ENCODE results near the gene PPP1R18.
A peak's percentile ranks its signal among the peaks of the same experiment; 100 is the strongest.
"Not testable (repeated sequence)": the region's sequence is repeated elsewhere in the genome, so short reads cannot be mapped to it uniquely, and the experiment has no call there.

Gene PPP1R18

GRCh38 chr6:30722280-30723112 is 36.1 kb upstream of the PPP1R18 start:
- peaks cover 14 to 50% (median 42%) of the 10 kb centered on the region in 4 experiments for H3K4me1 ChIP-seq (ENCODE audit: control extremely low read depth in 1 of 4, control insufficient read depth in 4 of 4, insufficient read depth in 4 of 4, low read length in 3 of 4)
- no peaks in the 10 kb centered on the region for H3K27me3 ChIP-seq (replicated peaks in 2 of 5; ENCODE audit: control insufficient read depth in 4 of 5, insufficient read depth in 5 of 5, low read length in 4 of 5)
- H3K36me3 ChIP-seq (ENCODE audit: control insufficient read depth in 4 of 4, insufficient read depth in 4 of 4, low read length in 3 of 4), result peaks cover 8 to 48% (median 37%) of the 10 kb centered on the region in 4 experiments
- peak overlapping the region in 6 of 7 experiments; percentile 68 to 100 (median 84) for H3K4me3 ChIP-seq (ENCODE audit: control insufficient read depth in 1 of 7, extremely low read depth in 1 of 7, insufficient read depth in 4 of 7, low read depth in 2 of 7, low read length in 6 of 7)
- H3K9me3 ChIP-seq (ENCODE audit: control extremely low read depth in 1 of 5, control insufficient read depth in 4 of 5, insufficient read depth in 2 of 5, low read depth in 1 of 5, low read length in 4 of 5), result no peaks in the 10 kb centered on the region
- POLR2A ChIA-PET, result interaction anchor here (1.1 to 5.4 kb wide), 3 partner anchors 35 to 48 kb away, joined by 9 to 56 read pairs (median 13); no protein-coding TSS in a partner anchor
- DNase-seq, result peak; percentile 72 to 87 (median 77)
- peak overlapping the region in 1 of 2 experiments; percentile 81 for H3K27ac ChIP-seq (ENCODE audit: insufficient read depth in 1 of 2, low read depth in 1 of 2, low read length in 2 of 2, poor library complexity in 1 of 2, severe bottlenecking in 2 of 2)
- CTCF ChIA-PET, result interaction anchor here (0.9 to 30.1 kb wide), 26 partner anchors 9 to 368 kb away, joined by 3 to 622 read pairs (median 6); partner anchors contain the start of genes DHX16, FLOT1, MRPS18B and NRM
- 25% methylated on average over 27 of the region's 27 CpGs for WGBS (ENCODE audit: insufficient coverage)

- 21% methylated on average over 9 of the region's 10 CpGs for WGBS (ENCODE audit: insufficient coverage)
- H3K4me1 ChIP-seq (ENCODE audit: control extremely low read depth in 1 of 4, control insufficient read depth in 4 of 4, insufficient read depth in 4 of 4, low read length in 3 of 4), result peaks cover 14 to 50% (median 42%) of the 10 kb centered on the region in 4 experiments
- not testable (repeated sequence) for H3K27me3 ChIP-seq (replicated peaks in 2 of 5; ENCODE audit: control insufficient read depth in 4 of 5, insufficient read depth in 5 of 5, low read length in 4 of 5); H3K9me3 ChIP-seq (ENCODE audit: control extremely low read depth in 1 of 5, control insufficient read depth in 4 of 5, insufficient read depth in 2 of 5, low read depth in 1 of 5, low read length in 4 of 5)
- ChIA-PET POLR2A (interaction anchor here (0.6 to 5.4 kb wide), 7 partner anchors 10 to 106 kb away, joined by 3 to 56 read pairs (median 4); no protein-coding TSS in a partner anchor), CTCF (interaction anchor here (1.1 to 30.1 kb wide), 22 partner anchors 9 to 368 kb away, joined by 3 to 622 read pairs (median 6); partner anchors contain the start of genes DHX16, FLOT1, MRPS18B and NRM)
- peak overlapping the region in 1 of 2 experiments; percentile 81 for H3K27ac ChIP-seq (ENCODE audit: insufficient read depth in 1 of 2, low read depth in 1 of 2, low read length in 2 of 2, poor library complexity in 1 of 2, severe bottlenecking in 2 of 2)
- H3K4me3 ChIP-seq (ENCODE audit: control insufficient read depth in 1 of 7, extremely low read depth in 1 of 7, insufficient read depth in 4 of 7, low read depth in 2 of 7, low read length in 6 of 7), result peak overlapping the region; percentile 52 to 100 (median 77)
- DNase-seq, result peak in 2 of 3 donors; percentile 22 to 42
- H3K36me3 ChIP-seq (ENCODE audit: control insufficient read depth in 4 of 4, insufficient read depth in 4 of 4, low read length in 3 of 4), result peaks cover 8 to 45% (median 35%) of the 10 kb centered on the region in 4 experiments
Observed at GRCh38 chr6:30722025-30722279, 35.5 kb upstream of the PPP1R18 start.

- Histone ChIP-seq H3K36me3 (ENCODE audit: control insufficient read depth in 4 of 4, insufficient read depth in 4 of 4, low read length in 3 of 4) (peaks cover 8 to 44% (median 32%) of the 10 kb centered on the region in 4 experiments), H3K27ac (ENCODE audit: insufficient read depth in 1 of 2, low read depth in 1 of 2, low read length in 2 of 2, poor library complexity in 1 of 2, severe bottlenecking in 2 of 2) (peak overlapping the region; percentile 79 to 93), H3K4me1 (ENCODE audit: control extremely low read depth in 1 of 4, control insufficient read depth in 4 of 4, insufficient read depth in 4 of 4, low read length in 3 of 4) (peaks cover 18 to 55% (median 47%) of the 10 kb centered on the region in 4 experiments), H3K4me3 (ENCODE audit: control insufficient read depth in 1 of 7, extremely low read depth in 1 of 7, insufficient read depth in 4 of 7, low read depth in 2 of 7, low read length in 6 of 7) (peak overlapping the region; percentile 52 to 100 (median 99)), H3K27me3 (replicated peaks in 2 of 5; ENCODE audit: control insufficient read depth in 4 of 5, insufficient read depth in 5 of 5, low read length in 4 of 5) (no peaks in the 10 kb centered on the region), H3K9me3 (ENCODE audit: control extremely low read depth in 1 of 5, control insufficient read depth in 4 of 5, insufficient read depth in 2 of 5, low read depth in 1 of 5, low read length in 4 of 5) (no peaks in the 10 kb centered on the region)
- ChIA-PET POLR2A (interaction anchor here (0.6 to 5.4 kb wide), 9 partner anchors 10 to 165 kb away, joined by 3 to 56 read pairs (median 3); partner anchors contain the start of genes GNL1 and PRR3), CTCF (interaction anchor here (0.9 to 30.1 kb wide), 17 partner anchors 9 to 238 kb away, joined by 3 to 622 read pairs (median 7); partner anchors contain the start of genes DHX16, FLOT1, MRPS18B and NRM)
- 1% methylated on average over 68 of the region's 71 CpGs for WGBS (ENCODE audit: insufficient coverage)
- peak; percentile 91 to 97 (median 95) for DNase-seq
Observed at GRCh38 chr6:30721198-30722024, 35.0 kb upstream of the PPP1R18 start.

GRCh38 chr6:30720738-30721197 is 34.3 kb upstream of the PPP1R18 start:
- H3K27me3 ChIP-seq (replicated peaks in 2 of 5; ENCODE audit: control insufficient read depth in 4 of 5, insufficient read depth in 5 of 5, low read length in 4 of 5), result no peaks in the 10 kb centered on the region
- 0% methylated on average over 29 of the region's 29 CpGs for WGBS (ENCODE audit: insufficient coverage)
- POLR2A ChIA-PET, result interaction anchor here (0.6 to 5.4 kb wide), 7 partner anchors 11 to 189 kb away, joined by 3 to 56 read pairs (median 3); partner anchors contain the start of genes GNL1 and PRR3
- H3K27ac ChIP-seq (ENCODE audit: insufficient read depth in 1 of 2, low read depth in 1 of 2, low read length in 2 of 2, poor library complexity in 1 of 2, severe bottlenecking in 2 of 2), result peak overlapping the region; percentile 79 to 93
- peaks cover 6 to 41% (median 29%) of the 10 kb centered on the region in 4 experiments for H3K36me3 ChIP-seq (ENCODE audit: control insufficient read depth in 4 of 4, insufficient read depth in 4 of 4, low read length in 3 of 4)
- peak overlapping the region; percentile 73 to 100 (median 99) for H3K4me3 ChIP-seq (ENCODE audit: control insufficient read depth in 1 of 7, extremely low read depth in 1 of 7, insufficient read depth in 4 of 7, low read depth in 2 of 7, low read length in 6 of 7)
- peaks cover 19 to 61% (median 48%) of the 10 kb centered on the region in 4 experiments for H3K4me1 ChIP-seq (ENCODE audit: control extremely low read depth in 1 of 4, control insufficient read depth in 4 of 4, insufficient read depth in 4 of 4, low read length in 3 of 4)
- DNase-seq, result peak; percentile 42 to 77 (median 71)
- CTCF ChIA-PET, result interaction anchor here (0.9 to 30.1 kb wide), 9 partner anchors 9 to 238 kb away, joined by 3 to 622 read pairs (median 17); partner anchors contain the start of genes DHX16 and FLOT1
- H3K9me3 ChIP-seq (ENCODE audit: control extremely low read depth in 1 of 5, control insufficient read depth in 4 of 5, insufficient read depth in 2 of 5, low read depth in 1 of 5, low read length in 4 of 5), result no peaks in the 10 kb centered on the region

GRCh38 chr6:30719791-30720737 is 33.6 kb upstream of the PPP1R18 start, which contains the start of gene TUBB:
TSS of gene TUBB (plus strand) at chr6:30720352. CDS start at chr6:30720507, 155 bp downstream.
- H3K4me1 ChIP-seq (ENCODE audit: control extremely low read depth in 1 of 4, control insufficient read depth in 4 of 4, insufficient read depth in 4 of 4, low read length in 3 of 4), result peaks cover 19 to 63% (median 47%) of the 10 kb centered on the region in 4 experiments
- peak within 1 kb of the TSS; percentile 79 to 93 for H3K27ac ChIP-seq (ENCODE audit: insufficient read depth in 1 of 2, low read depth in 1 of 2, low read length in 2 of 2, poor library complexity in 1 of 2, severe bottlenecking in 2 of 2)
- DNase-seq, result peak; percentile 97 to 99 (median 98)
- CTCF ChIA-PET, result interaction anchor here (0.9 to 30.1 kb wide), 4 partner anchors 11 to 105 kb away, joined by 3 to 622 read pairs (median 4); partner anchors contain the start of gene DHX16
- H3K36me3 ChIP-seq (ENCODE audit: control insufficient read depth in 4 of 4, insufficient read depth in 4 of 4, low read length in 3 of 4), result peaks cover 5 to 35% (median 25%) of the 10 kb centered on the region in 4 experiments
- H3K27me3 ChIP-seq (replicated peaks in 2 of 5; ENCODE audit: control insufficient read depth in 4 of 5, insufficient read depth in 5 of 5, low read length in 4 of 5), result no peaks in the 10 kb centered on the region
- H3K9me3 ChIP-seq (ENCODE audit: control extremely low read depth in 1 of 5, control insufficient read depth in 4 of 5, insufficient read depth in 2 of 5, low read depth in 1 of 5, low read length in 4 of 5), result no peaks in the 10 kb centered on the region
- POLR2A ChIA-PET, result interaction anchor here (0.6 to 5.4 kb wide), 7 partner anchors 10 to 188 kb away, joined by 3 to 56 read pairs (median 3); partner anchors contain the start of genes GNL1 and PRR3
- 0% methylated on average over 30 of the region's 38 CpGs for WGBS (ENCODE audit: insufficient coverage)
- peak within 1 kb of the TSS; percentile 73 to 100 (median 99) for H3K4me3 ChIP-seq (ENCODE audit: control insufficient read depth in 1 of 7, extremely low read depth in 1 of 7, insufficient read depth in 4 of 7, low read depth in 2 of 7, low read length in 6 of 7)
